Measurements from ENCODE around the gene STUB1.
"Not testable (repeated sequence)": the region's sequence is repeated elsewhere in the genome, so short reads cannot be mapped to it uniquely, and the experiment has no call there.

Gene STUB1

GRCh38 chr16:678858-679813 is 1.1 kb upstream of the STUB1 start:
- no peak for DNase-seq (ENCODE audit: low read depth)

GRCh38 chr16:680625-680945 is 375 bp downstream of the STUB1 start:
- no peak for DNase-seq (ENCODE audit: low read depth)

- no peak for DNase-seq (ENCODE audit: low read depth)
Observed at GRCh38 chr16:680967-681745, 946 bp downstream of the STUB1 start.

GRCh38 chr16:681746-682427 is 1.7 kb downstream of the STUB1 start:
- no peak for DNase-seq (ENCODE audit: low read depth)

- DNase-seq (ENCODE audit: low read depth): no peak
Observed at GRCh38 chr16:682493-683395, 2.5 kb downstream of the STUB1 start.

- DNase-seq (ENCODE audit: low read depth): no peak
Observed at GRCh38 chr16:683396-684070, 3.3 kb downstream of the STUB1 start.

GRCh38 chr16:684071-684794 is 4.0 kb downstream of the STUB1 start, which contains the start of gene JMJD8:
TSS of gene JMJD8 (minus strand) at chr16:684334. CDS start at chr16:684319, 15 bp downstream.
- DNase-seq (ENCODE audit: low read depth): peak; percentile 73

- no peak for DNase-seq (ENCODE audit: low read depth)
Observed at GRCh38 chr16:684961-685696, 4.9 kb downstream of the STUB1 start.

GRCh38 chr16:685967-686366 is 5.8 kb downstream of the STUB1 start:
- DNase-seq (ENCODE audit: low read depth): no peak

- no peak for DNase-seq (ENCODE audit: low read depth)
Observed at GRCh38 chr16:686459-687260, 6.5 kb downstream of the STUB1 start.

GRCh38 chr16:687499-687898 is 7.3 kb downstream of the STUB1 start:
- DNase-seq (ENCODE audit: low read depth): no peak

- DNase-seq (ENCODE audit: low read depth): no peak
Observed at GRCh38 chr16:689175-689897, 9.1 kb downstream of the STUB1 start.

GRCh38 chr16:691242-691641 is 11.0 kb downstream of the STUB1 start:
- not testable (repeated sequence) for DNase-seq (ENCODE audit: low read depth)

GRCh38 chr16:692356-693108 is 12.3 kb downstream of the STUB1 start:
- DNase-seq (ENCODE audit: low read depth): no peak

- no peak for DNase-seq (ENCODE audit: low read depth)
Observed at GRCh38 chr16:693364-693763, 13.2 kb downstream of the STUB1 start.

GRCh38 chr16:693766-694165 is 13.6 kb downstream of the STUB1 start:
- no peak for DNase-seq (ENCODE audit: low read depth)

- DNase-seq (ENCODE audit: low read depth): no peak
Observed at GRCh38 chr16:694187-694862, 14.1 kb downstream of the STUB1 start.

Measured in GM04503 (cell line).